Naive thymus-derived CD4-positive, alpha-beta T cell (primary cell): ENCODE measurements around the gene RAB1A. TPM values are rescaled to one million over a fixed set of nuclear protein-coding genes. Genes with fewer than 3 reads are reported as not detected.
"Not testable (repeated sequence)": the region's sequence is repeated elsewhere in the genome, so short reads cannot be mapped to it uniquely, and the experiment has no call there.

Experiments used
- ATAC-seq: fragments of 150-1000 bp; cut with Tn5 transposase; 2 replicates; pipeline ENCODE4 v1.10.0; 2021; ENCODE audit warnings: mild to moderate bottlenecking, moderate library complexity
- CTCF ChIA-PET: fragments of 350-600 bp; sonication (Branson Sonifier 250); formaldehyde crosslinking; loops from one replicate; lab custom pipeline; 2021; ENCODE audit warnings: antibody characterized with exemption; lab: Charles Lee
- POLR2A ChIA-PET: fragments of 350-600 bp; sonication (Branson Sonifier 250); formaldehyde crosslinking; loops from one replicate; lab custom pipeline; 2021; ENCODE audit warnings: antibody characterized with exemption, inconsistent platforms; lab: Charles Lee
- DNase-seq, 9 donors: peaks; one replicate each; pipeline versions ENCODE4 v3.0.0 to v3.0.0-alpha.2; 2020 to 2022; ENCODE audit warnings: mixed read lengths in 1 of 9
- H3K27ac ChIP-seq: one replicate; pipeline ENCODE4 v1.7.0; 2013; ENCODE audit warnings: mild to moderate bottlenecking, low read depth, low read length, moderate library complexity
- H3K27me3 ChIP-seq, 2 donors: one replicate each; pipeline ENCODE4 v1.7.0; 2013; ENCODE audit warnings: low read length in 2 of 2, mild to moderate bottlenecking in 2 of 2, moderate library complexity in 2 of 2; ENCODE audit not compliant: control insufficient read depth in 2 of 2, insufficient read depth in 2 of 2
- H3K36me3 ChIP-seq, 3 experiments: 1 replicate in 2 of 3; 2 replicates in 1 of 3; pipeline ENCODE4 v1.7.0; 2013; ENCODE audit warnings: low read length in 3 of 3, mild to moderate bottlenecking in 3 of 3, moderate library complexity in 1 of 3; ENCODE audit not compliant: insufficient read depth in 3 of 3, control insufficient read depth in 2 of 3
- H3K4me1 ChIP-seq, 2 donors: one replicate each; pipeline ENCODE4 v1.7.0; 2013; ENCODE audit warnings: low read length in 2 of 2, mild to moderate bottlenecking in 2 of 2, moderate library complexity in 1 of 2; ENCODE audit not compliant: control insufficient read depth in 2 of 2, insufficient read depth in 2 of 2
- H3K4me3 ChIP-seq: 2 replicates; pipeline ENCODE4 v1.7.0; 2013; ENCODE audit warnings: mild to moderate bottlenecking, low read length
- H3K9me3 ChIP-seq, 3 experiments: 1 replicate in 2 of 3; 2 replicates in 1 of 3; pipeline ENCODE4 v1.7.0; 2013; ENCODE audit warnings: low read length in 3 of 3; ENCODE audit not compliant: control insufficient read depth in 2 of 3
- H3K27ac Mint-ChIP-seq, 9 donors: one replicate each; pipeline ENCODE4 v1.8.0; 2020 to 2022; ENCODE audit warnings: mixed read lengths in 9 of 9, mild to moderate bottlenecking in 8 of 9, moderate library complexity in 5 of 9, inconsistent platforms in 2 of 9
- H3K27me3 Mint-ChIP-seq, 5 donors: one replicate each; pipeline ENCODE4 v1.8.0; 2021 to 2022; ENCODE audit warnings: mixed read lengths in 5 of 5, mild to moderate bottlenecking in 1 of 5
- H3K36me3 Mint-ChIP-seq, 5 donors: one replicate each; pipeline ENCODE4 v1.8.0; 2020 to 2022; ENCODE audit warnings: mixed read lengths in 5 of 5, mild to moderate bottlenecking in 3 of 5, inconsistent platforms in 1 of 5
- H3K4me1 Mint-ChIP-seq, 7 donors: one replicate each; pipeline ENCODE4 v1.8.0; 2020 to 2022; ENCODE audit warnings: mixed read lengths in 7 of 7, mild to moderate bottlenecking in 3 of 7, inconsistent platforms in 1 of 7
- H3K4me3 Mint-ChIP-seq, 10 donors: one replicate each; pipeline ENCODE4 v1.8.0; 2020 to 2022; ENCODE audit warnings: mild to moderate bottlenecking in 10 of 10, mixed read lengths in 10 of 10, moderate library complexity in 6 of 10, inconsistent platforms in 2 of 10
- H3K9me3 Mint-ChIP-seq, 11 donors: one replicate each; pipeline ENCODE4 v1.8.0; 2020 to 2022; ENCODE audit warnings: mixed read lengths in 11 of 11, mild to moderate bottlenecking in 4 of 11, inconsistent platforms in 1 of 11, moderate library complexity in 1 of 11
- intact Hi-C, 2 donors: fragments of 100-400 bp; cut with micrococcal nuclease; formaldehyde crosslinking; loops; one replicate each; pipeline ENCODE4 v1.15.1; 2023
- polyA plus RNA-seq, 2 donors: library from polyadenylated mRNA; unstranded; fragments of 300-500 nt; fragmentation: Illumina TruSeq; gene quantifications; one replicate each; pipeline ENCODE4 v1.2.3, GENCODE V29; 2021
- total RNA-seq, 6 experiments: library from RNA in 5 of 6; stranded (reverse) in 5 of 6; gene quantifications; 1 replicate in 5 of 6; 2 replicates in 1 of 6; pipeline ENCODE4 v1.2.3 and lab custom pipeline; 2021 to 2026

Gene RAB1A
- total RNA-seq: 10 to 100 TPM; 48.8 to 78.6 (median 65.8) TPM
- polyA plus RNA-seq: 10 to 100 TPM; 53.6 to 61.4 TPM
- total RNA-seq (lab: John Stamatoyannopoulos, UW): 54.0 reads per million, percentile 73 among the genes with 10 or more reads in this experiment

GRCh38 chr2:65129826-65130663 is at the start of gene RAB1A:
Gene RAB1A (minus strand): TSS chr2:65130106. CDS start chr2:65129915, 191 bp downstream.
- DNase-seq (peak; percentile 91 to 99 (median 98)), ATAC-seq (peak; percentile 94)
- peak within 1 kb of the TSS; percentile 95 to 100 (median 99) for H3K27ac Mint-ChIP-seq
- no peaks in the 10 kb centered on the region for H3K9me3 Mint-ChIP-seq
- H3K27me3 Mint-ChIP-seq: peaks cover 0 to 17% (median 0%) of the 10 kb centered on the region in 5 donors
- Histone ChIP-seq H3K4me1 (peaks cover 24 to 25% of the 10 kb centered on the region in 2 donors), H3K4me3 (peak within 1 kb of the TSS; percentile 78), H3K27ac (peak within 1 kb of the TSS; percentile 98), H3K36me3 (peaks cover 0 to 8% (median 0%) of the 10 kb centered on the region in 3 experiments), H3K27me3 (no peaks in the 10 kb centered on the region), H3K9me3 (no peaks in the 10 kb centered on the region)
- POLR2A ChIA-PET: interaction anchor here (0.6 to 3.5 kb wide), 16 partner anchors 9 to 1541 kb away, joined by 3 to 51 read pairs (median 4); partner anchors contain the start of genes ACTR2, AFTPH, CEP68 and MDH1
- intact Hi-C loops: loop anchor here (1.0 to 5.0 kb wide), 18 partner anchors 33 to 1542 kb away; partner anchors contain the start of genes ACTR2 (in 2 of the 2), AFTPH (in 2 of the 2), CEP68 (in 2 of the 2) and UGP2 (in 2 of the 2)
- H3K36me3 Mint-ChIP-seq: peaks cover 0 to 4% (median 3%) of the 10 kb centered on the region in 5 donors
- peaks cover 24 to 47% (median 35%) of the 10 kb centered on the region in 7 donors for H3K4me1 Mint-ChIP-seq
- CTCF ChIA-PET: interaction anchor here (0.6 to 3.4 kb wide), 7 partner anchors 10 to 212 kb away, joined by 3 to 12 read pairs (median 4); partner anchors contain the start of gene ACTR2
- peak within 1 kb of the TSS; percentile 90 to 100 (median 98) for H3K4me3 Mint-ChIP-seq

DNA sequence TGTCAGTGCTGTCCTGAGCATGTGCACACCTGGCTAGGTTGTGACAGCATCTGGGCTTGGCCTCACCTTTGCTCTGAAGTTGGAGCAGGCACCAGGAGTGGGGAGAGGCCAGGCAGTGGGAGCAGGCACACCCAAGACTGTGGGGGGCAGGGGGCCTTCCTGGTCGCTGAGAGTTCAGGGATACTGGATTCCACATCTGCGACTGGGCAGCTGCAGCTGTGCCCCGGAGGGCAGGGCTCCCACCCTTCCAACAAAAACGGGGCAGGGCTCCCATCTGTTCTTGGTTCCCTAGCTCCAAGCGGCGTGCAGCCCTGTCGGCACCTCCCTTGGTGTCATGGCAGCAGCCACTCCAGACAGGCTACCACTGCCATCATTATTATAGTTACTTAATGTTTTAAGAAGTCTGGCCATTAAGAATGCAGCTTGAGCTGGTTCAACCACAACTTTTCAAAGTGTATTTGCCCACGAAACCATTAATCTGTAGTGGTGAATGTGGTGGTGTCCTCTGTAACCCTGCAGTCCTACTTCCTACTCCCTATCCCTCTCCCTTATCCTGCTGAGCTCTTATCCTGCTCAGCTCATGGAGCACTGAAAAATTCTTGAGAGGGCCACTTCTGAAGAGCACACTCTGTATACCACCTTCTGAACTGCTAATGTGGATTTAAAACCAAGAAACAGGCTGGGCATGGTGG is 48.0 kb upstream of the RAB1A start:
- no peak for ATAC-seq
- DNase-seq: no peak
- no peaks in the 10 kb centered on the region for H3K4me1 Mint-ChIP-seq
- H3K4me3 Mint-ChIP-seq: no peak overlapping the region
- H3K9me3 Mint-ChIP-seq: peaks cover 0 to 1% (median 0%) of the 10 kb centered on the region in 11 donors
- intact Hi-C loops: no loop called here
- no peak overlapping the region for H3K27ac Mint-ChIP-seq
- POLR2A ChIA-PET: interaction anchor here (1.3 kb wide), 1 partner anchor 9 kb away, joined by 7 read pairs; no protein-coding TSS in a partner anchor
- Histone ChIP-seq H3K4me1 (no peaks in the 10 kb centered on the region), H3K36me3 (no peaks in the 10 kb centered on the region), H3K27ac (no peak overlapping the region), H3K9me3 (no peaks in the 10 kb centered on the region), H3K4me3 (no peak overlapping the region), H3K27me3 (no peaks in the 10 kb centered on the region)
- CTCF ChIA-PET: no interaction called here
- peaks cover 0 to 22% (median 0%) of the 10 kb centered on the region in 5 donors for H3K27me3 Mint-ChIP-seq
- no peaks in the 10 kb centered on the region for H3K36me3 Mint-ChIP-seq

- peaks cover 0 to under 1% (median 0%) of the 10 kb centered on the region in 11 donors for H3K9me3 Mint-ChIP-seq
- H3K27ac ChIP-seq: no peak overlapping the region
- no peak for DNase-seq
- H3K4me1 Mint-ChIP-seq: no peaks in the 10 kb centered on the region
- no peaks in the 10 kb centered on the region for H3K9me3 ChIP-seq
- ATAC-seq: no peak
- ChIA-PET CTCF (interaction anchor here (0.6 kb wide), 1 partner anchor 7 kb away, joined by 3 read pairs; no protein-coding TSS in a partner anchor), POLR2A (no interaction called here)
- H3K27ac Mint-ChIP-seq: no peak overlapping the region
- no peaks in the 10 kb centered on the region for H3K36me3 Mint-ChIP-seq
- H3K36me3 ChIP-seq: no peaks in the 10 kb centered on the region
- no peak overlapping the region for H3K4me3 ChIP-seq
- intact Hi-C loops: no loop called here
- H3K4me1 ChIP-seq: no peaks in the 10 kb centered on the region
- peaks cover 0 to 13% (median 0%) of the 10 kb centered on the region in 5 donors for H3K27me3 Mint-ChIP-seq
- H3K27me3 ChIP-seq: no peaks in the 10 kb centered on the region
- no peak overlapping the region for H3K4me3 Mint-ChIP-seq
Measured at GRCh38 chr2:65175894-65176530, 46.1 kb upstream of the RAB1A start.

GRCh38 chr2:65174031-65174430 is 44.1 kb upstream of the RAB1A start:
- DNase-seq, intact Hi-C loops, H3K36me3 Mint-ChIP-seq, H3K4me1 ChIP-seq, H3K4me3 Mint-ChIP-seq, H3K36me3 ChIP-seq, H3K4me1 Mint-ChIP-seq, H3K27me3 Mint-ChIP-seq, CTCF ChIA-PET, H3K27ac Mint-ChIP-seq, H3K4me3 ChIP-seq, POLR2A ChIA-PET, H3K27me3 ChIP-seq, H3K27ac ChIP-seq, H3K9me3 ChIP-seq, H3K9me3 Mint-ChIP-seq, ATAC-seq: not testable (repeated sequence)

- no peaks in the 10 kb centered on the region for H3K9me3 Mint-ChIP-seq
- no peaks in the 10 kb centered on the region for H3K36me3 ChIP-seq
- H3K27ac Mint-ChIP-seq: no peak overlapping the region
- no peak overlapping the region for H3K27ac ChIP-seq
- H3K4me3 Mint-ChIP-seq: no peak overlapping the region
- intact Hi-C loops: no loop called here
- no peaks in the 10 kb centered on the region for H3K27me3 ChIP-seq
- ATAC-seq: no peak
- H3K9me3 ChIP-seq: no peaks in the 10 kb centered on the region
- ChIA-PET CTCF (no interaction called here), POLR2A (no interaction called here)
- no peaks in the 10 kb centered on the region for H3K27me3 Mint-ChIP-seq
- DNase-seq: no peak
- H3K36me3 Mint-ChIP-seq: no peaks in the 10 kb centered on the region
- no peaks in the 10 kb centered on the region for H3K4me1 Mint-ChIP-seq
- H3K4me1 ChIP-seq: no peaks in the 10 kb centered on the region
- no peak overlapping the region for H3K4me3 ChIP-seq
Measured at GRCh38 chr2:65172994-65173790, 43.3 kb upstream of the RAB1A start.
